Lower leg skin (tissue), 3 donors: ENCODE results near the gene ZDHHC14.

Source experiments
- CTCF ChIP-seq, 3 donors: fragments of 450-650 bp; IDR thresholded peaks; one replicate each; pipeline ENCODE4 v1.5.1; 2016; ENCODE audit warnings: antibody characterized with exemption in 3 of 3, mild to moderate bottlenecking in 3 of 3, moderate library complexity in 2 of 3
- POLR2A ChIP-seq, 2 donors: fragments of 450-650 bp; IDR thresholded peaks; one replicate each; pipeline ENCODE4 v1.6.1; 2016 to 2017; ENCODE audit warnings: antibody characterized with exemption in 2 of 2, mild to moderate bottlenecking in 1 of 2, moderate library complexity in 1 of 2

- TF ChIP-seq CTCF (IDR thresholded peaks at IDR 0.05) (no peak), POLR2A (IDR thresholded peaks at IDR 0.05) (no peak)
These were observed 146.5 kb downstream of the ZDHHC14 start for GRCh38 chr6:157527471-157527907.
